ENCODE data around the gene S100A14. TPM values are rescaled to one million over a fixed set of nuclear protein-coding genes. Genes with fewer than 3 reads are reported as not detected.
A peak's percentile ranks its signal among the peaks of the same experiment; 100 is the strongest.

S100A14 gene
- total RNA-seq, 1 experiment from 2014 or later, result 0.57 TPM

GRCh38 chr1:153565529-153566374 is 50.4 kb downstream of the S100A14 start, which contains the start of gene S100A2:
TSS of gene S100A2 (minus strand) at chr1:153565844. CDS start at chr1:153563877, 1,967 bp downstream.
- H3K4me1 ChIP-seq (ENCODE audit: control insufficient read depth, insufficient read depth, low read length), result peaks cover 56% of the 10 kb centered on the region
- ChIA-PET CTCF (interaction anchor here (0.6 to 1.6 kb wide), 6 partner anchors 21 to 55 kb away, joined by 4 to 7 read pairs (median 6); partner anchors contain the start of gene S100A6), POLR2A (interaction anchor here (0.5 to 2.0 kb wide), 7 partner anchors 21 to 1585 kb away, joined by 3 to 9 read pairs (median 3); partner anchors contain the start of gene CHTOP)
- peak; percentile 26; the same call in 1 of the 2 replicates for TF ChIP-seq POLR2AphosphoS5 (IDR thresholded peaks at IDR 0.05; ENCODE audit: low read depth, low read length)
- no peak for TF ChIP-seq SIN3A (IDR thresholded peaks at IDR 0.05; ENCODE audit: borderline replicate concordance, insufficient read depth, low read depth, low read length)
- intact Hi-C loops (cut with micrococcal nuclease; ENCODE audit: unreplicated experiment) (no loop called here), in situ Hi-C loops (cut with HindIII; ENCODE audit: low pct_unique_long_range_greater_than_20kb, low sequenced_read_pairs) (no loop called here)
- H3K4me3 ChIP-seq (ENCODE audit: low read depth in 2 of 2, low read length in 2 of 2), result no peak within 1 kb of the TSS
- no peaks in the 10 kb centered on the region for H3K36me3 ChIP-seq (ENCODE audit: control insufficient read depth, insufficient read depth, low read length)
- ATAC-seq (peak; percentile 66), DNase-seq (ENCODE audit: low read depth, low spot score) (peak; percentile 85)
- no peaks in the 10 kb centered on the region for H3K27me3 ChIP-seq (ENCODE audit: control insufficient read depth, insufficient read depth, low read length)
- no peaks in the 10 kb centered on the region for H3K9me3 ChIP-seq (ENCODE audit: control insufficient read depth, insufficient read depth, low read depth, low read length)
- BruUV-seq (replicated peaks), result no TSS peak
- H3K27ac ChIP-seq (ENCODE audit: low read length), result peak within 1 kb of the TSS; percentile 100

Other genes starting within 250 kb of the S100A14 start
- not detected for gene S100A12, start 240.7 kb downstream of the S100A14 start, total RNA-seq (2021; ENCODE audit: unreplicated experiment)
- not detected for gene S100A8, start 225.3 kb downstream of the S100A14 start, total RNA-seq (2021; ENCODE audit: unreplicated experiment)
- not detected for gene S100A7A, start 199.8 kb downstream of the S100A14 start, total RNA-seq (2021; ENCODE audit: unreplicated experiment)
- not detected for gene S100A7, start 155.7 kb downstream of the S100A14 start, total RNA-seq (2021; ENCODE audit: unreplicated experiment)
- gene S100A6, start 80.3 kb downstream of the S100A14 start, total RNA-seq (2021; ENCODE audit: unreplicated experiment), result 1,986 TPM
- gene S100A5, start 75.4 kb downstream of the S100A14 start, total RNA-seq (2021; ENCODE audit: unreplicated experiment), result 0.72 TPM
- gene S100A4, start 70.5 kb downstream of the S100A14 start, total RNA-seq (2021; ENCODE audit: unreplicated experiment), result 773 TPM
- 12.0 TPM for gene S100A3, start 67.1 kb downstream of the S100A14 start, total RNA-seq (2021; ENCODE audit: unreplicated experiment)
- gene S100A2, start 50.5 kb downstream of the S100A14 start, total RNA-seq (2021; ENCODE audit: unreplicated experiment), result 6.2 TPM
- 61.6 TPM for gene S100A16, start 3.2 kb downstream of the S100A14 start, total RNA-seq (2021; ENCODE audit: unreplicated experiment)
- gene S100A13, start 11.2 kb upstream of the S100A14 start, total RNA-seq (2021; ENCODE audit: unreplicated experiment), result 111 TPM
- gene S100A1, start 12.1 kb upstream of the S100A14 start, total RNA-seq (2021; ENCODE audit: unreplicated experiment), result 2.9 TPM
- 87.0 TPM for gene CHTOP, start 17.7 kb upstream of the S100A14 start, total RNA-seq (2021; ENCODE audit: unreplicated experiment)
- gene SNAPIN, start 42.4 kb upstream of the S100A14 start, total RNA-seq (2021; ENCODE audit: unreplicated experiment), result 46.8 TPM
- 221 TPM for gene ILF2, start 54.7 kb upstream of the S100A14 start, total RNA-seq (2021; ENCODE audit: unreplicated experiment)
- gene NPR1, start 62.4 kb upstream of the S100A14 start, total RNA-seq (2021; ENCODE audit: unreplicated experiment), result 0.36 TPM
- gene INTS3, start 111.7 kb upstream of the S100A14 start, total RNA-seq (2021; ENCODE audit: unreplicated experiment), result 77.3 TPM
- gene SLC27A3, start 159.1 kb upstream of the S100A14 start, total RNA-seq (2021; ENCODE audit: unreplicated experiment), result 8.0 TPM

Data from Panc1 (cell line).